Progenitor cell of endocrine pancreas (in vitro differentiated cells): ENCODE measurements around the gene EML6. TPM values are rescaled to one million over a fixed set of nuclear protein-coding genes. Genes with fewer than 3 reads are reported as not detected.

Experiments
- DNase-seq: peaks from one replicate; pipeline ENCODE4 v3.0.0; 2021; ENCODE audit warnings: low spot score; ENCODE audit not compliant: unreplicated experiment
- H3K27ac Mint-ChIP-seq: 2 replicates; pipeline ENCODE4 v1.8.0; 2021; ENCODE audit warnings: mild to moderate bottlenecking, moderate library complexity, mixed read lengths
- H3K27me3 Mint-ChIP-seq: 2 replicates; pipeline ENCODE4 v1.8.0; 2021; ENCODE audit warnings: mixed read lengths
- H3K36me3 Mint-ChIP-seq: 2 replicates; pipeline ENCODE4 v1.8.0; 2022; ENCODE audit warnings: mixed read lengths; ENCODE audit not compliant: insufficient read depth
- H3K4me1 Mint-ChIP-seq: 2 replicates; pipeline ENCODE4 v1.8.0; 2021; ENCODE audit warnings: low read depth, mixed read lengths
- H3K4me3 Mint-ChIP-seq: 2 replicates; pipeline ENCODE4 v1.8.0; 2021; ENCODE audit warnings: low read depth, mild to moderate bottlenecking, moderate library complexity, mixed read lengths
- H3K9me3 Mint-ChIP-seq: 2 replicates; pipeline ENCODE4 v1.8.0; 2021; ENCODE audit warnings: low read depth, mixed read lengths
- CTCF ChIP-seq: fragments of 200-600 bp; sonication (generic); IDR thresholded peaks from one replicate; pipeline ENCODE4 v1.5.0; 2021; ENCODE audit warnings: antibody characterized with exemption, mild to moderate bottlenecking; ENCODE audit not compliant: unreplicated experiment
- total RNA-seq: library from RNA; stranded (reverse); gene quantifications from 2 replicates; pipeline ENCODE4 v1.2.1, GENCODE V29; 2021

The EML6 gene
- total RNA-seq, 1 donor from 2014 or later, result 2.6 TPM

GRCh38 chr2:54950811-54951210, 227.3 kb downstream of the EML6 start:
- Mint-ChIP-seq H3K27me3 (peaks cover 13% of the 10 kb centered on the region), H3K9me3 (no peaks in the 10 kb centered on the region), H3K36me3 (no peaks in the 10 kb centered on the region), H3K4me1 (peaks cover 6% of the 10 kb centered on the region), H3K4me3 (no peak overlapping the region), H3K27ac (no peak overlapping the region)
- DNase-seq, result no peak
- TF ChIP-seq CTCF, result no peak

GRCh38 chr2:54952425-54952824, 229.0 kb downstream of the EML6 start:
- Mint-ChIP-seq H3K9me3 (no peaks in the 10 kb centered on the region), H3K36me3 (no peaks in the 10 kb centered on the region), H3K27me3 (peaks cover 5% of the 10 kb centered on the region), H3K4me3 (no peak overlapping the region), H3K4me1 (peaks cover 11% of the 10 kb centered on the region), H3K27ac (no peak overlapping the region)
- no peak for DNase-seq
- TF ChIP-seq CTCF, result no peak

GRCh38 chr2:54952978-54953456, 229.6 kb downstream of the EML6 start:
- H3K27ac Mint-ChIP-seq, result no peak overlapping the region
- no peaks in the 10 kb centered on the region for H3K9me3 Mint-ChIP-seq
- peaks cover 4% of the 10 kb centered on the region for H3K27me3 Mint-ChIP-seq

GRCh38 chr2:54954158-54954557, 230.7 kb downstream of the EML6 start:
- Mint-ChIP-seq H3K27ac (no peak overlapping the region), H3K4me3 (no peak overlapping the region), H3K9me3 (no peaks in the 10 kb centered on the region), H3K4me1 (peaks cover 11% of the 10 kb centered on the region), H3K36me3 (no peaks in the 10 kb centered on the region), H3K27me3 (peaks cover 1% of the 10 kb centered on the region)
- DNase-seq, result no peak
- TF ChIP-seq CTCF, result no peak

More at GRCh38 chr2:54952978-54953456, 229.6 kb downstream of the EML6 start:
- Mint-ChIP-seq H3K36me3 (no peaks in the 10 kb centered on the region), H3K4me1 (peaks cover 11% of the 10 kb centered on the region), H3K4me3 (no peak overlapping the region)
- TF ChIP-seq CTCF, result no peak
- DNase-seq, result no peak

GRCh38 chr2:54954705-54955357, 231.4 kb downstream of the EML6 start:
- no peaks in the 10 kb centered on the region for H3K9me3 Mint-ChIP-seq
- no peak overlapping the region for H3K27ac Mint-ChIP-seq
- no peak for DNase-seq
- TF ChIP-seq CTCF, result no peak
- no peak overlapping the region for H3K4me3 Mint-ChIP-seq
- H3K4me1 Mint-ChIP-seq, result peaks cover 12% of the 10 kb centered on the region
- no peaks in the 10 kb centered on the region for H3K36me3 Mint-ChIP-seq
- no peaks in the 10 kb centered on the region for H3K27me3 Mint-ChIP-seq
